ENCODE data around the gene DGKH.

DNA sequence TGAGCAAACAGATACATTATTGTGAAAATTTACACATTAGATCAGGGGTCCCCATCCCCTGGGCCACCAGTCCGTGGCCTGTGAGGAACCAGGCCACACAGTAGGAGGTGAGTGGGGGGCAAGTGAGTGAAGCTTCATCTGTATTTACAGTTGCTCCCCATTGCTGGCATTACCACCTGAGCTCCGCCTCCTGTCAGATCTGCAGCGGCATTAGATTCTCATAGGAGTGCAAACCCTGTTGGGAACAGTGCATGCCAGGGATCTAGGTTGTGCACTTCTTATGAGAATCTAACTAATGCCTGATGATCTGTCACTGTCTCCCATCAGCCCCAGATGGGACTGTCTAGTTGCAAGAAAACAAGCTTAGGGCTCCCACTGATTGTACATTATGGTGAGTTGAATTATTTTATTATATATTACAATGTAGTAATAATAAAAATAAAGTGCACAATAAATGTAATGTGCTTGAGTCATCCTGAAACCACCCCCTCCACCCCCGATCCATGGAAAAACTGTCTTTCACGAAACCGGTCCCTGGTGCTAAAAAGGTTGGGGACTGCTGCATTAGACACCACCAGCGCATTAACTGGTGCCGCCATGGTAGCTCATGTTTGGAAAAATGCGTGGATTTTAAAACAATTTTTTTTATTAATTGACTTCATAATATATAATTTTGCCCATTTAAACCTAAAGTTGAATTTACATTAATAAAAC is 51.7 kb downstream of the DGKH start:
- TF ChIP-seq POLR2AphosphoS5 (IDR thresholded peaks at IDR 0.05; ENCODE audit: low read depth, low read length): no peak
- TF ChIP-seq, protein P1, sequence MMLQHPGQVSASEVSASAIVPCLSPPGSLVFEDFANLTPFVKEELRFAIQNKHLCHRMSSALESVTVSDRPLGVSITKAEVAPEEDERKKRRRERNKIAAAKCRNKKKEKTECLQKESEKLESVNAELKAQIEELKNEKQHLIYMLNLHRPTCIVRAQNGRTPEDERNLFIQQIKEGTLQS (IDR thresholded peaks at IDR 0.05): no peak
- TF ChIP-seq JUND (IDR thresholded peaks at IDR 0.05): no peak

All from HCT116 (cell line).